SH-SY5Y (cell line): ENCODE results near the gene IL19.

Experiments used
- GATA2 ChIP-seq: IDR thresholded peaks from 2 replicates; pipeline ENCODE4 v1.6.1; 2011; ENCODE audit warnings: mild to moderate bottlenecking, low read depth, low read length
- GATA3 ChIP-seq: IDR thresholded peaks from 2 replicates; pipeline ENCODE4 v1.6.1; 2011; ENCODE audit warnings: low read depth, mild to moderate bottlenecking, low read length, moderate library complexity

Gene IL19

DNA sequence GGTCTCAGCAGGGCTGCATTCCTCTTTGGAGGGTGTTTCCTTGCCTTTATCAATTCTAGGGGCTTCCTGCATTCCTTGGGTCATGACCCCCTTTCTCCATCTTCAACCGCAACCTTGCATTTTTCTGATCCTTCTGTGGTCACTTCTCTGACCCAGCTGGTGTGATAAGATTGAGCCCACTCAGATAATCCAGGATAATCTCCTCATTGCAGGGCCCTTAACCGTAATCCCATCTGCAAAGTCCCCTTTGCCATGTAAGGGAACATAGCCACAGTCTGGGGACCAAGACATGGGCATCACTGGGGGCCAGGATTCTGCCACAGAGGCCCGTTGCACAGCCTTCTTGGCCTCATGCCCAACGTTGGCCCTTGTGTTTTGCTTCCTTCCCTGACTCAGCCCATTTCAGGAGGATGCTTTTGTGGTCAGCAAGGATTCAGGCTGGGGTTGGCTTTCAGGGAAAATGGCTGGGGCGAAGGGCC is 35.0 kb upstream of the IL19 start:
- TF ChIP-seq GATA3 (no peak), GATA2 (no peak)

GRCh38 chr1:206736878-206737728 is 33.5 kb upstream of the IL19 start:
- TF ChIP-seq GATA3: no peak

DNA sequence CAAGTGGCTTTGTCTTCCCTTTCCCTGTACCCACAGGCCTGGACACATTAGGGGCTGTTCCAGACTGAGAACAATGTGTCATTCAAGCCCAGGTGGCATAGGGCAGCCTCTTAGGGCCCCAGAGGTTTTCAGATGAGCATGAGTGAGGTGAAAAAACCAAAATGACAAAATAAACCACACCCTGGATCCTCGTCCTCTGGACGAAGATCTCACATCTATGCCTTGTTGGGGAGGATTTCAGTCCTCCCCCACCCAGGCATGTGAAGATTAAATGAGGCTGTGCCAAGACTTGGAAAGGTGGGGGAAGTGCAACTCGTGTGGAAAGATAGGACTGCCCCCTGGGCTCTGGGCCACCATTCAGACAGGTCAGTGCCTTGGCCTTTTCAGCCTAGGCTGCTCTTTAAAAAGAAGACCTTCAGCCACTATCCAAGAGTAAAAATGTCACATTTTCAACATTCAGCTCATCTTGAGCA is 32.8 kb upstream of the IL19 start:
- no peak for TF ChIP-seq GATA2

GRCh38 chr1:206738370-206739366 is 31.9 kb upstream of the IL19 start:
- TF ChIP-seq GATA2 (no peak), GATA3 (no peak)

- TF ChIP-seq GATA2 (no peak), GATA3 (no peak)
Observed at GRCh38 chr1:206739411-206740076, 31.0 kb upstream of the IL19 start.

DNA sequence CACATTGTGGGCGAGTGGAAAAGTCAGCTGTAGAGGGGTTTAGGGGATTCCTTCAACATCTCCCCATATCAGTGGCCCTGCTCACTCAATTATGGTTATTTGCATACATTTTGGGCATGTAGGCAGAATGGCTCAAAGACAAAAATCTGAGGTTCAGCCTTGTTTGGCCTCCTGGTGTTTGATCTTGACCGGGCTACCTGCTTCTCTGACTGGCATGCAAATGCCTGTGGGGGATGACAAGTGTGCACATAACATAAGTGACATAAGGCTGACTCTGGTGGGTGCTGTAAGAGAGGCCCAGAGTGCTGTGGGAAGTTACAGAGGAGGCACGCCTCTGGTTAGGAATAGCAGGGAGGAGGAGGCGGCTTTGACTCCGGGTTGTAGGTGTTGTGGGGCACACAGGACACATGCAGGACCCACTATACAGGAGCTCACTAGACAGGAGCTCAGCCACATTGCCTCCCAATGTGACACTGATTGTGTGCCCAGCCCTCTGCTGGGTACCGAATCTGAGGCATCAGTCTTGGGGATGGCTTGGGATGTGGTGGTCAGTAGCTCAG is 29.4 kb upstream of the IL19 start:
- TF ChIP-seq GATA3 (no peak), GATA2 (no peak)

DNA sequence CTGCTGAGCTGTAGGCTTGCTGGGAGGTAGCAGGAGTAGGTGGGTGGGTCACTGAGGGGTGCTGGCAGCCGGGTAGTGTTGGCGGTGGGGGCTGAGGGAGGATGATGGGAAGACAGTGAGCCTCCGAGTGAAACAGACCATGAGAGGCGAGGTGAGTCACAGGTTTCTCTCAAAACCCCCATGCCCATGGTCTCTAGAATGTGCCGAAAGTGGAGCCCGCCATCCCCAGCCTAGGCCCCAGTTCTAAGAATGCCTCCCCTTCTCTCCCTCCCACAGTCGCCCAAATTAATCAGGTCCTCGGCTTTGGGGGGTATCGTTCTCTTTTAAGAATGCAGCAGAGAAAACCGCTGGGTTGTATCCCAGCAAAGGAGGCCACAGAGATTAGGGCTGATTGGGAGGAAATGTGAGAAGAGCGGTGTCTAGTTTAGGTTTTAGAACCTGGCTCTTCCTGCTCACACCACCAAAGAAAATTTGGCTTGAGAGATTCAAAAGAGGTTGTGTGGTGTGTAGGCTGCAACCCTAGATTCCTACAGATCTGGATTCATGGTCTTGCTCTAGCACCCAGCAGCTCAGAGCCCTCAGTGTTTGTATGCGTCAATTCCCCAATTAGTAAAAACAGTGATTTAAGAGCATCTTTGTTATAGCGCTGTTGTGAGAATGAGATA is 27.7 kb upstream of the IL19 start:
- no peak for TF ChIP-seq GATA3
- TF ChIP-seq GATA2: no peak

DNA sequence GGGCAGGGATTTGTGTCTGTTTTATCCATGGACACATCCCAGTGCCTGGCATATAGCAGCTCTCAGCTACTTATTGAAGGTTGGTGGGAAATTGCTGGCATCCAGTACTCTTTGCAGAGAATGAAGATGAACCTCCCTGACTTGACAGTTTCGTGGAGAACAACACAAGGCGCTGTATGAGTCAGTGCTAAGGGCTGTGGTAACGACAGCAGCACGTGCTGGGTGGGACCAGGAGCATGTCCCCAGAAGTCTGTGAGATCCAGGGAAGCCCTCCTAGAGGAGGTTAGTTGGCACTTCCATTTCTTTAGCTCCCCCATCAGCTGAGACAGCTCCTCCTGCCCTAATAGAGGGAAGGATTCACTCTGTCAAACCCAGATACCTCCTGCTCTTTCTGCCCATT is 25.9 kb upstream of the IL19 start:
- no peak for TF ChIP-seq GATA3
- no peak for TF ChIP-seq GATA2

DNA sequence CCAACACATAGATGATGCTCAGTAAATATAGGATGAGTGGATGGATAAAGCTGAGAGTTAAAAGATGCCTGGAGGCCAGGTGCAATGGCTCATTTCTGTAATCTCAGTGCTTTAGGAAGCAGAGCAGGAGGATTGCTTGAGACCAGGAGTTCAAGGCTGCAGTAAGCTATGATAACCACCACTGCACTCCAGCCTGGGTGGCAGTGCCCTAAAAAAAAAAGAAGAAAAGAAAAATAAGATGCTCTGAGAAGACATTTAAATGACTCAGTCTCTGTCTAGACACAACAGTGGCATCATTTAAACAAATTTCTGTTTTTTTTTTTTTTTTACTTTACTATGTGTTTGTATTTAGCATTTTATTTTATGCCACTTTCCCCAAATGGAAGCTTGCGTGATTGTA is 25.3 kb upstream of the IL19 start:
- TF ChIP-seq GATA2 (no peak), GATA3 (no peak)

GRCh38 chr1:206748348-206749030 is 22.1 kb upstream of the IL19 start:
- TF ChIP-seq GATA3 (no peak), GATA2 (no peak)

GRCh38 chr1:206751891-206752290 is 18.7 kb upstream of the IL19 start:
- TF ChIP-seq GATA2: no peak
- no peak for TF ChIP-seq GATA3

GRCh38 chr1:206752481-206752880 is 18.1 kb upstream of the IL19 start:
- TF ChIP-seq GATA3: no peak
- no peak for TF ChIP-seq GATA2

DNA sequence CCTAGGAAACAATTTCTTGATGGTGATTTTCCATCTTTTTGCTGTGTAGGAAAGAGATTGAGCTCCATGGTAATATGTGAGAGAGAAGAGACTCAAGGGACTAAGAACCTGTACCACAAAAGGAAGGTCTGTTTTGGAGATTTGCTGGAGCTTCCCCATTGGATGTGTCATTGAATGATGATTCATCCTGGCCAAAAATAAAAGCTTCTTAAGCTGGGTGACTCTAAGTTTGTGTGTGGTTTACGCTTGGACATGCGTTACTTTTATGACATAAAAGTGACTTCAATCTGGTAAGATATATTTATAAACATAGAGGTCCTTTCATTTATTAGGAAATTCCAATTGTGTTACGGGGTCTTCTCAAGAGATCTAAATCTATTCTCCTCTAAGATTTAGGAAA is 17.4 kb upstream of the IL19 start:
- TF ChIP-seq GATA2 (no peak), GATA3 (no peak)
